22Rv1 (cell line): ENCODE data around the gene WRAP73.

Source experiments
- CTCF ChIP-seq: fragments of 450-650 bp; IDR thresholded peaks from 2 replicates; pipeline ENCODE4 v1.5.1; 2017; ENCODE audit warnings: mild to moderate bottlenecking
- ZFX ChIP-seq: fragments of 450-650 bp; IDR thresholded peaks from 2 replicates; pipeline ENCODE4 v1.6.1; 2017; ENCODE audit warnings: antibody characterized with exemption, borderline replicate concordance

GRCh38 chr1:3585940-3586568 is 63.8 kb downstream of the WRAP73 start:
- TF ChIP-seq CTCF (no peak), ZFX (no peak)
